PC-3 (cell line): Measurements from ENCODE around the gene LRSAM1.

Experiments used
- EZH2phosphoT487 ChIP-seq: fragments of 300-600 bp; sonication (generic); IDR thresholded peaks from 2 replicates; pipeline ENCODE4 v1.6.1; 2018; ENCODE audit warnings: mild to moderate bottlenecking, antibody characterized with exemption, low read length, borderline replicate concordance
- TF ChIP-seq, protein P1 (sequence below): fragments of 300-600 bp; sonication (generic); conservative IDR thresholded peaks from 2 replicates; pipeline ENCODE4 v1.5.1; 2017; ENCODE audit warnings: antibody characterized with exemption, low read depth, mild to moderate bottlenecking, low read length

DNA sequence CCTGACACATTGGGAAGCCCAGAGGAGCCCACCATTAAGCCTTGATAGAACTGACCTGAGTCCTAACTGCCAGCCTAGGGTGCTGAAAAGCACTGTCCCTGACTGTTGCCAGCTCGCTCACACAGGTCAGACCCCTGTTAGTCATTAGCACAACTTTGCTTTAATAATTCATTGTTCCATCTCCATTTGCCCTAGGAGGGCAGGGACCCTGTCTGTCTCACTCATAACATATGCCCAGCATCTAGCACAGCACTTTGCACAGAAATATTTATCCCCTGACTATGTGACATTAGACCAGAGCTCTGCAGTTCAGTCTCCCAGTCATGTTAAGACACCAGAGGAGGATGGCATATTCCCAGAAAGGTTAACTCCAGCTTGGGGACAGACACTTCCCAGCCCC, 99.0 kb downstream of the LRSAM1 start:
- TF ChIP-seq, protein P1, sequence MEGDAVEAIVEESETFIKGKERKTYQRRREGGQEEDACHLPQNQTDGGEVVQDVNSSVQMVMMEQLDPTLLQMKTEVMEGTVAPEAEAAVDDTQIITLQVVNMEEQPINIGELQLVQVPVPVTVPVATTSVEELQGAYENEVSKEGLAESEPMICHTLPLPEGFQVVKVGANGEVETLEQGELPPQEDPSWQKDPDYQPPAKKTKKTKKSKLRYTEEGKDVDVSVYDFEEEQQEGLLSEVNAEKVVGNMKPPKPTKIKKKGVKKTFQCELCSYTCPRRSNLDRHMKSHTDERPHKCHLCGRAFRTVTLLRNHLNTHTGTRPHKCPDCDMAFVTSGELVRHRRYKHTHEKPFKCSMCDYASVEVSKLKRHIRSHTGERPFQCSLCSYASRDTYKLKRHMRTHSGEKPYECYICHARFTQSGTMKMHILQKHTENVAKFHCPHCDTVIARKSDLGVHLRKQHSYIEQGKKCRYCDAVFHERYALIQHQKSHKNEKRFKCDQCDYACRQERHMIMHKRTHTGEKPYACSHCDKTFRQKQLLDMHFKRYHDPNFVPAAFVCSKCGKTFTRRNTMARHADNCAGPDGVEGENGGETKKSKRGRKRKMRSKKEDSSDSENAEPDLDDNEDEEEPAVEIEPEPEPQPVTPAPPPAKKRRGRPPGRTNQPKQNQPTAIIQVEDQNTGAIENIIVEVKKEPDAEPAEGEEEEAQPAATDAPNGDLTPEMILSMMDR, result no peak
- TF ChIP-seq EZH2phosphoT487, result no peak
